Measurements from ENCODE around the gene MACO1. TPM values are rescaled to one million over a fixed set of nuclear protein-coding genes. Genes with fewer than 3 reads are reported as not detected.

The MACO1 gene
- total and polyA plus RNA-seq, 4 donors: 15.3 to 23.2 (median 20.6) TPM

GRCh38 chr1:25536124-25536523, 105.4 kb downstream of the MACO1 start:
- 91% methylated on average over 3 of the region's 3 CpGs for WGBS
- H3K9me3 ChIP-seq (ENCODE audit: control insufficient read depth in 4 of 4, low read length in 3 of 4): no peaks in the 10 kb centered on the region
- no peak for TF ChIP-seq RXRA (IDR thresholded peaks at IDR 0.05)
- no peak overlapping the region for H3K4me3 ChIP-seq (ENCODE audit: low read depth in 1 of 3, low read length in 3 of 3)
- H3K36me3 ChIP-seq (ENCODE audit: control insufficient read depth in 4 of 4, insufficient read depth in 3 of 4, low read depth in 1 of 4, low read length in 3 of 4): no peaks in the 10 kb centered on the region
- H3K27me3 ChIP-seq (ENCODE audit: control insufficient read depth in 4 of 4, insufficient read depth in 4 of 4, low read length in 3 of 4): no peaks in the 10 kb centered on the region
- no peak overlapping the region for H3K9ac ChIP-seq (ENCODE audit: low read depth in 1 of 2, low read length in 2 of 2)
- no peak for DNase-seq (ENCODE audit: low spot score)
- no peaks in the 10 kb centered on the region for H3K4me1 ChIP-seq (ENCODE audit: control insufficient read depth in 4 of 4, insufficient read depth in 4 of 4, low read length in 3 of 4)
- no peak overlapping the region for H3K27ac ChIP-seq (ENCODE audit: low read depth in 1 of 2, low read length in 2 of 2)

DNA sequence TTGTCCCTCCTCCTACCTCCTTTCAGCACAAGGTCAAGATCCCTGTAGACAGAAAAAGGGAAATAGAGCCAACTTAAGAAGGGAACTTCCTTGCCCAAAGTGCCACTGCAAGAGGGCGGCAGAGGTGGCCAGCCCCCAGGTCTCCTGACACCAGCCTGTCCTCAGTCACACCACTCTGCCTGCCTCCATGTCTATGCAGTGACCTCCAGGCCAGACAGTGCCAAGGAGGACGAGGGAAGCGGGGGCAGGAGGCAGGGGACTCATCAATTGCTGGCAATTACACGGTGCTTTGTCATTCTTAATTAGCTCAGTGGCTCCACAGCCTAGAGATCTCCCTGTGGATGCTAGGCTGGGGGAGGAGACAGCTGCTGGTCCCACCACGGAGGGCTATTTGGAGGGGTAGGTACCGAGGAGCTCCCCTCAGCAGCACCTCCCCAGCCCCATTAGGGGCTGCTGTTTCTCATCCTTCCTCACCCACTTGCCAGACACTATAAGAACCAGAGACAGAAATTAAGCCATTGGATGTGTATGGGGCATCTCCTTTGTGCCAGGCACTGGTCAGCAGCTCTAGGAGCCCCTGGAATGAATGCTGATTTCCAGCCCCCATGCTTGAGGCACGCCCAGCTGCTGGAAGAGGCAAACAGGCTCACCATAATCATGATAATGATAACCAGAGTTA, 106.6 kb downstream of the MACO1 start:
- no peak overlapping the region for H3K4me3 ChIP-seq (ENCODE audit: low read depth in 1 of 3, low read length in 3 of 3)
- no peak overlapping the region for H3K27ac ChIP-seq (ENCODE audit: low read depth in 1 of 2, low read length in 2 of 2)
- no peaks in the 10 kb centered on the region for H3K4me1 ChIP-seq (ENCODE audit: control insufficient read depth in 4 of 4, insufficient read depth in 4 of 4, low read length in 3 of 4)
- no peaks in the 10 kb centered on the region for H3K36me3 ChIP-seq (ENCODE audit: control insufficient read depth in 4 of 4, insufficient read depth in 3 of 4, low read depth in 1 of 4, low read length in 3 of 4)
- WGBS: 82% methylated on average over 7 of the region's 7 CpGs
- TF ChIP-seq, protein P1, sequence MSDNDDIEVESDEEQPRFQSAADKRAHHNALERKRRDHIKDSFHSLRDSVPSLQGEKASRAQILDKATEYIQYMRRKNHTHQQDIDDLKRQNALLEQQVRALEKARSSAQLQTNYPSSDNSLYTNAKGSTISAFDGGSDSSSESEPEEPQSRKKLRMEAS (IDR thresholded peaks at IDR 0.05): no peak
- no peak for TF ChIP-seq HNF4A (conservative IDR thresholded peaks at IDR 0.05)
- TF ChIP-seq RAD21 (IDR thresholded peaks at IDR 0.05): no peak
- no peak for TF ChIP-seq RXRA (IDR thresholded peaks at IDR 0.05)
- no peak for TF ChIP-seq SP1 (IDR thresholded peaks at IDR 0.05)
- TF ChIP-seq NR2F2 (IDR thresholded peaks at IDR 0.05): no peak
- no peak for TF ChIP-seq JUND (IDR thresholded peaks at IDR 0.05)
- TF ChIP-seq FOXA1 (IDR thresholded peaks at IDR 0.05): no peak
- no peak for TF ChIP-seq EGR1 (IDR thresholded peaks at IDR 0.05; ENCODE audit: low read depth in 2 of 2)
- no peak for TF ChIP-seq CTCF (IDR thresholded peaks at IDR 0.05; ENCODE audit: low read depth, low read length, missing input control)
- TF ChIP-seq, protein P2, sequence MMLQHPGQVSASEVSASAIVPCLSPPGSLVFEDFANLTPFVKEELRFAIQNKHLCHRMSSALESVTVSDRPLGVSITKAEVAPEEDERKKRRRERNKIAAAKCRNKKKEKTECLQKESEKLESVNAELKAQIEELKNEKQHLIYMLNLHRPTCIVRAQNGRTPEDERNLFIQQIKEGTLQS (IDR thresholded peaks at IDR 0.05): no peak
- no peak for DNase-seq (ENCODE audit: low spot score)
- H3K27me3 ChIP-seq (ENCODE audit: control insufficient read depth in 4 of 4, insufficient read depth in 4 of 4, low read length in 3 of 4): no peaks in the 10 kb centered on the region
- no peak overlapping the region for H3K9ac ChIP-seq (ENCODE audit: low read depth in 1 of 2, low read length in 2 of 2)
- no peaks in the 10 kb centered on the region for H3K9me3 ChIP-seq (ENCODE audit: control insufficient read depth in 4 of 4, low read length in 3 of 4)

GRCh38 chr1:25538191-25538767, 107.6 kb downstream of the MACO1 start:
- Histone ChIP-seq H3K27ac (ENCODE audit: low read depth in 1 of 2, low read length in 2 of 2) (no peak overlapping the region), H3K4me1 (ENCODE audit: control insufficient read depth in 4 of 4, insufficient read depth in 4 of 4, low read length in 3 of 4) (peaks cover 0 to 4% (median 1%) of the 10 kb centered on the region in 4 donors), H3K4me3 (ENCODE audit: low read depth in 1 of 3, low read length in 3 of 3) (no peak overlapping the region), H3K36me3 (ENCODE audit: control insufficient read depth in 4 of 4, insufficient read depth in 3 of 4, low read depth in 1 of 4, low read length in 3 of 4) (no peaks in the 10 kb centered on the region), H3K9ac (ENCODE audit: low read depth in 1 of 2, low read length in 2 of 2) (no peak overlapping the region), H3K27me3 (ENCODE audit: control insufficient read depth in 4 of 4, insufficient read depth in 4 of 4, low read length in 3 of 4) (no peaks in the 10 kb centered on the region), H3K9me3 (ENCODE audit: control insufficient read depth in 4 of 4, low read length in 3 of 4) (no peaks in the 10 kb centered on the region)
- WGBS: 83% methylated on average over 4 of the region's 4 CpGs
- DNase-seq (ENCODE audit: low spot score): no peak
- TF ChIP-seq EGR1 (IDR thresholded peaks at IDR 0.05; ENCODE audit: low read depth in 2 of 2): no peak
- no peak for TF ChIP-seq TAF1 (conservative IDR thresholded peaks at IDR 0.05)
- TF ChIP-seq, protein P3, sequence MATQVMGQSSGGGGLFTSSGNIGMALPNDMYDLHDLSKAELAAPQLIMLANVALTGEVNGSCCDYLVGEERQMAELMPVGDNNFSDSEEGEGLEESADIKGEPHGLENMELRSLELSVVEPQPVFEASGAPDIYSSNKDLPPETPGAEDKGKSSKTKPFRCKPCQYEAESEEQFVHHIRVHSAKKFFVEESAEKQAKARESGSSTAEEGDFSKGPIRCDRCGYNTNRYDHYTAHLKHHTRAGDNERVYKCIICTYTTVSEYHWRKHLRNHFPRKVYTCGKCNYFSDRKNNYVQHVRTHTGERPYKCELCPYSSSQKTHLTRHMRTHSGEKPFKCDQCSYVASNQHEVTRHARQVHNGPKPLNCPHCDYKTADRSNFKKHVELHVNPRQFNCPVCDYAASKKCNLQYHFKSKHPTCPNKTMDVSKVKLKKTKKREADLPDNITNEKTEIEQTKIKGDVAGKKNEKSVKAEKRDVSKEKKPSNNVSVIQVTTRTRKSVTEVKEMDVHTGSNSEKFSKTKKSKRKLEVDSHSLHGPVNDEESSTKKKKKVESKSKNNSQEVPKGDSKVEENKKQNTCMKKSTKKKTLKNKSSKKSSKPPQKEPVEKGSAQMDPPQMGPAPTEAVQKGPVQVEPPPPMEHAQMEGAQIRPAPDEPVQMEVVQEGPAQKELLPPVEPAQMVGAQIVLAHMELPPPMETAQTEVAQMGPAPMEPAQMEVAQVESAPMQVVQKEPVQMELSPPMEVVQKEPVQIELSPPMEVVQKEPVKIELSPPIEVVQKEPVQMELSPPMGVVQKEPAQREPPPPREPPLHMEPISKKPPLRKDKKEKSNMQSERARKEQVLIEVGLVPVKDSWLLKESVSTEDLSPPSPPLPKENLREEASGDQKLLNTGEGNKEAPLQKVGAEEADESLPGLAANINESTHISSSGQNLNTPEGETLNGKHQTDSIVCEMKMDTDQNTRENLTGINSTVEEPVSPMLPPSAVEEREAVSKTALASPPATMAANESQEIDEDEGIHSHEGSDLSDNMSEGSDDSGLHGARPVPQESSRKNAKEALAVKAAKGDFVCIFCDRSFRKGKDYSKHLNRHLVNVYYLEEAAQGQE (IDR thresholded peaks at IDR 0.05): no peak
- TF ChIP-seq CTCF (IDR thresholded peaks at IDR 0.05; ENCODE audit: low read depth, low read length, missing input control): no peak
- TF ChIP-seq, protein P1 (IDR thresholded peaks at IDR 0.05): no peak
- no peak for TF ChIP-seq YY1 (IDR thresholded peaks at IDR 0.05)
- no peak for TF ChIP-seq HNF4A (conservative IDR thresholded peaks at IDR 0.05)
- no peak for TF ChIP-seq HNF4G (IDR thresholded peaks at IDR 0.05)
- no peak for TF ChIP-seq GABPA (IDR thresholded peaks at IDR 0.05 in 1 of 2, conservative IDR thresholded peaks at IDR 0.05 in 1 of 2)
- TF ChIP-seq NR2F2 (IDR thresholded peaks at IDR 0.05): no peak
